CD4-positive, alpha-beta T cell treated with Interleukin-10 for 1 hour (primary cell): ENCODE results near the gene TRAK1.

ENCODE experiments used
- DNase-seq: peaks from one replicate; pipeline ENCODE4 v3.0.0-alpha.2; 2020

The TRAK1 gene

GRCh38 chr3:42127226-42127625 lies 36.1 kb downstream of the TRAK1 start:
- no peak for DNase-seq

- DNase-seq, result no peak
Observed at GRCh38 chr3:42128526-42128925, 37.4 kb downstream of the TRAK1 start.

GRCh38 chr3:42129014-42129953 lies 38.1 kb downstream of the TRAK1 start:
- DNase-seq, result no peak

GRCh38 chr3:42130007-42130328 lies 38.8 kb downstream of the TRAK1 start:
- no peak for DNase-seq

GRCh38 chr3:42130329-42131070 lies 39.3 kb downstream of the TRAK1 start:
- no peak for DNase-seq

GRCh38 chr3:42133500-42134298 lies 42.5 kb downstream of the TRAK1 start:
- no peak for DNase-seq

- DNase-seq, result no peak
Observed at GRCh38 chr3:42134867-42135464, 43.8 kb downstream of the TRAK1 start.

- no peak for DNase-seq
Observed at GRCh38 chr3:42139621-42140453, 48.7 kb downstream of the TRAK1 start.

- no peak for DNase-seq
Observed at GRCh38 chr3:42140665-42141203, 49.6 kb downstream of the TRAK1 start.

- no peak for DNase-seq
Observed at GRCh38 chr3:42143440-42143839, 52.3 kb downstream of the TRAK1 start.

- no peak for DNase-seq
Observed at GRCh38 chr3:42144209-42144608, 53.1 kb downstream of the TRAK1 start.

- no peak for DNase-seq
Observed at GRCh38 chr3:42148086-42148848, 57.1 kb downstream of the TRAK1 start.

GRCh38 chr3:42148982-42149432 lies 57.9 kb downstream of the TRAK1 start:
- no peak for DNase-seq

- no peak for DNase-seq
Observed at GRCh38 chr3:42149532-42149931, 58.4 kb downstream of the TRAK1 start.

- DNase-seq, result no peak
Observed at GRCh38 chr3:42149975-42150374, 58.8 kb downstream of the TRAK1 start.

GRCh38 chr3:42151596-42152168 lies 60.5 kb downstream of the TRAK1 start:
- DNase-seq, result no peak

- no peak for DNase-seq
Observed at GRCh38 chr3:42152193-42152592, 61.0 kb downstream of the TRAK1 start.

- DNase-seq, result no peak
Observed at GRCh38 chr3:42153039-42153438, 61.9 kb downstream of the TRAK1 start.

GRCh38 chr3:42157540-42158538 lies 66.7 kb downstream of the TRAK1 start:
- DNase-seq, result no peak
